HG03175 (cell line): ENCODE results near the gene PARP8.
"Not testable (repeated sequence)": the region's sequence is repeated elsewhere in the genome, so short reads cannot be mapped to it uniquely, and the experiment has no call there.

Experiments
- ATAC-seq: cut with Tn5 transposase; IDR thresholded peaks from one replicate; pipeline ENCODE4 v1.9.1; 2021; ENCODE audit warnings: mild to moderate bottlenecking, moderate library complexity; ENCODE audit not compliant: unreplicated experiment

PARP8 gene

GRCh38 chr5:50666261-50667022 is at the start of gene PARP8:
Gene PARP8, plus strand, starts transcription at chr5:50666637. Its CDS starts 459 bp downstream, at chr5:50667096.
- peak; percentile 41 for ATAC-seq

GRCh38 chr5:50623666-50624065 is 42.8 kb upstream of the PARP8 start:
- no peak for ATAC-seq

GRCh38 chr5:50634866-50635265 is 31.6 kb upstream of the PARP8 start:
- ATAC-seq = not testable (repeated sequence)

GRCh38 chr5:50637576-50637975 is 28.9 kb upstream of the PARP8 start:
- not testable (repeated sequence) for ATAC-seq

- ATAC-seq = no peak
These were observed 19.8 kb upstream of the PARP8 start for GRCh38 chr5:50646591-50646990.

GRCh38 chr5:50647726-50648125 is 18.7 kb upstream of the PARP8 start:
- no peak for ATAC-seq

- peak; percentile 99 for ATAC-seq
These were observed 12.5 kb upstream of the PARP8 start for GRCh38 chr5:50653946-50654345.

GRCh38 chr5:50655067-50655809 is 11.2 kb upstream of the PARP8 start:
- no peak for ATAC-seq

- ATAC-seq = no peak
These were observed 10.6 kb upstream of the PARP8 start for GRCh38 chr5:50655810-50656205.

GRCh38 chr5:50657044-50657443 is 9.4 kb upstream of the PARP8 start:
- ATAC-seq = no peak

- no peak for ATAC-seq
These were observed 8.2 kb upstream of the PARP8 start for GRCh38 chr5:50658246-50658645.

GRCh38 chr5:50663636-50664035 is 2.8 kb upstream of the PARP8 start:
- no peak for ATAC-seq

GRCh38 chr5:50665091-50665490 is 1.3 kb upstream of the PARP8 start:
- no peak for ATAC-seq

GRCh38 chr5:50665761-50666202 is 655 bp upstream of the PARP8 start:
- not testable (repeated sequence) for ATAC-seq

GRCh38 chr5:50667023-50667652 is 701 bp downstream of the PARP8 start:
- peak; percentile 45 for ATAC-seq

GRCh38 chr5:50667653-50668595 is 1.5 kb downstream of the PARP8 start:
- peak; percentile 87 for ATAC-seq

GRCh38 chr5:50668636-50669035 is 2.2 kb downstream of the PARP8 start:
- not testable (repeated sequence) for ATAC-seq

- no peak for ATAC-seq
These were observed 6.2 kb downstream of the PARP8 start for GRCh38 chr5:50672663-50673062.

GRCh38 chr5:50673444-50673843 is 7.0 kb downstream of the PARP8 start:
- ATAC-seq = not testable (repeated sequence)

- no peak for ATAC-seq
These were observed 8.9 kb downstream of the PARP8 start for GRCh38 chr5:50675385-50675784.
